ENCODE data around the gene PEAK1.

Gene PEAK1

DNA sequence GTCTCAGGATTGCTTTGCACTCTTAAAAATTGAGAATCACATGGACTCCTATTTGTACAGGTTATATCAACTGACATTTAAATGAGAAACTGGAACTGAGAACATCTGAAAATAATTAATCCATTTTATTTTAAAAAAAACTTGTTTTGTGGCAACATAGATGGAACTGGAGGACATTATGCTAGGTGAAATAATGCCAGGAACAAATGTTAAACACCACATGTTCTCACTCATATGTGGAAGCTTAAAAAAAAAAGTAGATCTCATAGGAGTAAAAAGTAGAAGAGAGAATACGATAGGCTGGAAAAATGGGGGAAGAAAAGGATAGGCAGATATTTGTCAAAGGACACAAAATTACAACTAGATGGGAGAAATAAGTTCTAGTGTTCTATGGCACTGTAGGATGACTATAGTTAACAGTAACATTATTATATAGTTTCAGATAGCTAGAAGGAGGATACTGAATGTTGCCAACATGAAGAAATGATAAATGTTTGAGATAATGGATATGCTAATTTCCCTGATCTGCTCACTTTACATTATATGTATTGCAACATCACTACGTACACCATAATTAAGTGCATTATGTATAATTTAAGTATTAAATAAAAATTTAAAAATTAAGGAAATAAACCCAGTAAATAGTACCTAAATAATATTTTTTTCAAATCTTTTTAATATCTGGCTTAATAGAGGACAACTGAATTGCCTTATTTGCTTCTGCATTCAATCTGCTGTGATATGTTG, 248.5 kb downstream of the PEAK1 start:
- no peak overlapping the region for H3K27ac ChIP-seq
- TF ChIP-seq, protein P1, sequence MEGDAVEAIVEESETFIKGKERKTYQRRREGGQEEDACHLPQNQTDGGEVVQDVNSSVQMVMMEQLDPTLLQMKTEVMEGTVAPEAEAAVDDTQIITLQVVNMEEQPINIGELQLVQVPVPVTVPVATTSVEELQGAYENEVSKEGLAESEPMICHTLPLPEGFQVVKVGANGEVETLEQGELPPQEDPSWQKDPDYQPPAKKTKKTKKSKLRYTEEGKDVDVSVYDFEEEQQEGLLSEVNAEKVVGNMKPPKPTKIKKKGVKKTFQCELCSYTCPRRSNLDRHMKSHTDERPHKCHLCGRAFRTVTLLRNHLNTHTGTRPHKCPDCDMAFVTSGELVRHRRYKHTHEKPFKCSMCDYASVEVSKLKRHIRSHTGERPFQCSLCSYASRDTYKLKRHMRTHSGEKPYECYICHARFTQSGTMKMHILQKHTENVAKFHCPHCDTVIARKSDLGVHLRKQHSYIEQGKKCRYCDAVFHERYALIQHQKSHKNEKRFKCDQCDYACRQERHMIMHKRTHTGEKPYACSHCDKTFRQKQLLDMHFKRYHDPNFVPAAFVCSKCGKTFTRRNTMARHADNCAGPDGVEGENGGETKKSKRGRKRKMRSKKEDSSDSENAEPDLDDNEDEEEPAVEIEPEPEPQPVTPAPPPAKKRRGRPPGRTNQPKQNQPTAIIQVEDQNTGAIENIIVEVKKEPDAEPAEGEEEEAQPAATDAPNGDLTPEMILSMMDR (conservative IDR thresholded peaks at IDR 0.05), result no peak
- no peak for TF ChIP-seq ZFX (IDR thresholded peaks at IDR 0.05)

DNA sequence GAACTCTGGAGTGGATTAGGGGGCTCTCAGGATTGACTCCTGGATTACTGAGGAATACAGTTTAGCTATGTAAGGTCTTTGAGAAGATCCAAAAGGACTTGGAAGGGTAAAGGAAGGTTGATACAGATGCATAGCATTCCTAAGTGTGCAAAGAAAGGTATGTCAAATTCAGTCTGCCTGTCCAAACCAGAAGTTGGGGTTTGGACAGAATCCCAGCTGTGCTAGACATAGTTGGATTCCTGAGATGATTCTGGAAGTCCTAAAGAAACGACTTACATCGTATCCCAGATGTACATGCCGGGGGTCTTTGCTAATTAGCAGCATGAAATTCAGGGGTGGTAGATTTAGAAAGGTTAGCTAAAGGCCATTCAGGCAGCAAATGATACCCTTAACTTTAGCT, 251.3 kb downstream of the PEAK1 start:
- TF ChIP-seq ZFX (IDR thresholded peaks at IDR 0.05), result no peak
- TF ChIP-seq, protein P1 (conservative IDR thresholded peaks at IDR 0.05), result no peak
- no peak overlapping the region for H3K27ac ChIP-seq

DNA sequence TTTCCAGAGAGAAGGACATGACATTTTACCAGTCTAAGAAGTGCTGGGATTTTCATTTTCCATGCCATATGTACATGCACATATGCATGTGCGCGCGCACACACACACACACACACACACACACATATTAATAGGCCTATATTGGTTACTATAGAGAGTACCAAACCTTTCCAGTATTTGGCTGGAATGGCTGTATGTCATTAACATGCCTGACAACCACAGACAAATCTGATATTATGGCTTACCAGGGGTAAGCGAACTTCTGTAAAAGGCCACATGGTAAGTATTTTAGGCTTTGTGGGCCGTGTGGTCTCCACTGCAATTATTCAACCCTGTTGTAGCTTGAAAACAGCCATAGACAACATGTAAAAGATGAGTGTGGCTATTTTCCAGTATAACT, 251.8 kb downstream of the PEAK1 start:
- H3K27ac ChIP-seq, result no peak overlapping the region
- TF ChIP-seq, protein P1 (conservative IDR thresholded peaks at IDR 0.05), result no peak
- no peak for TF ChIP-seq ZFX (IDR thresholded peaks at IDR 0.05)

DNA sequence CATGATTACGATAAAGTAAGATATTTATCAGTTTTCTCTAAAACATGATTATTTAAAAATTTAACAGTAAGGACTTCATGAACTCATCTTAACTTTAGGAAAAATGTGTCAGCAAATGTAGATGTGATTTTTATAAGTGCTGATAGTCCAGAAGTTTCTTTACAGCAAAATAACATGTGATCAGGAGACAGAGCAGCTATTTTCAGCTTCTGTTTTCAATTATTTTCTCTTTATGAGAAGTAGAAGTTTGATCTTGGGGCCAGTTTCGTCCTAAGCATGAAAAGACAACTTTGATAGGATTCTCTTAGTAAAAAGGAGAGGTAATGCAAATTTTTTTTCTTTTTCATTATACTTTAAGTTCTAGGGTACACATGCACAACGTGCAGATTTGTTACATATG, 252.5 kb downstream of the PEAK1 start:
- no peak overlapping the region for H3K27ac ChIP-seq
- TF ChIP-seq, protein P1 (conservative IDR thresholded peaks at IDR 0.05), result no peak
- TF ChIP-seq ZFX (IDR thresholded peaks at IDR 0.05), result no peak

DNA sequence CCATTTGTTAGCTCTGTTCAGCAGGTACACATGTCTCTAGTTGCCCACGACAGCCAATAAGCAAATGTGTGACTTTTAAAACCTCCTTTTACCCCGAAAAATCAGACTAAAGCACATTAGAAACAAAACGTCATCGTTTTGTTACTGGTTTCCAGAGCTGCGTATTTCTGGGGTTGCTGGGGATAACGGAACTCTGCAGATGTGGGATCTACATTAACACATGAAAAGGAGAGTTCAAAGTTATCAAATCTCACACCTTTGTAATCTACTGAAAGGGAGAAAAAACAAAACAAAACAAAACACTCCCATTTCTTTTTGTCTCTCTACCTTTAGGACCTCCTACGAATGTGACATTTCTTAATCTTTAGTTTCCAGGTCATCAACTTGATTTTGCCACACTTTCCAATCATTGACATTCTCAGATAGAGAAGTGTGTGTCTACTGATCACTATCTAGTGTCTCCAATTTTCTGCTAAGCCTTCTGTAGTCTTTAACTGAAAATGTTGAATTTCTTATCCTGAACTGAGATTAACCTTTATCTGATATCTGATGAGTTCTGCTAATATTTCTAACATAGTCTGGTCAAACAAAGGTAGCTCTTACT, 256.0 kb downstream of the PEAK1 start:
- H3K27ac ChIP-seq, result no peak overlapping the region
- TF ChIP-seq ZFX (IDR thresholded peaks at IDR 0.05), result no peak
- TF ChIP-seq, protein P1 (conservative IDR thresholded peaks at IDR 0.05), result no peak

DNA sequence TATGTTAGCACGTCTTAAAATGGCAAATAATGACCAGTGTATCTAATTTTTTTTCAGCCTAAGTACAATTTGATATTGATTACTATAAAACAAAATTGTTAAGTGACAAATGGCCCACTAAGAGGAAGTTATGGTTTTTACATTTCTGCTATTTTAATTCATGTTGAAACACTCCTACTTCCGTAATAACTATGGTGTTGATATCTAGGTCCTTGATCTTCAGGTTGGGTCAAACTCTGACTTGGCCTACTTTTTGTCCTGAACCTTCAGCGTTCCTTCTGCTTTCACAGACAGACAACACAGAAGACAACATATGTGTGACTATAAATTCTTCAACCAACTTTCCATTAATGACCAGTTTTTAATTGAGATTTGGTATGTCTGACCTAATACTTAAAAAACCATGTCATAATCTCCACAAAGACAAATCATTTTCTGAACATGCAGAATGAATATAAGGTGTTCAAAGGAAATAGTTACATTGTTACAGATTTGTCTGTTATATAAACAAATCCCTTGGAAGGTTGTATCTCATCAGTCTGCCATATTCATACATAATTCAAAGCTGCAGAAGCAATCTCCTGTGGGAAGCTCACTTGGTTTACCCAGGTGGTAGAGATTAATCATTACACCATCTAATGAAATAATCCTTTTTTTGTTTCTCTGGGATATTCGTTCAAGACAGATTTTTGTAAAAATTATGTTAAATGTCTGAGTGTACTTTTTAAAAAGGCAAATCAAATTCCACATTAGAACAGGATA, 256.9 kb downstream of the PEAK1 start:
- no peak overlapping the region for H3K27ac ChIP-seq
- TF ChIP-seq, protein P1 (conservative IDR thresholded peaks at IDR 0.05), result no peak
- TF ChIP-seq ZFX (IDR thresholded peaks at IDR 0.05), result no peak
